K562 (cell line): ENCODE data around the gene GEMIN2. TPM values are rescaled to one million over a fixed set of nuclear protein-coding genes. Genes with fewer than 3 reads are reported as not detected.

ENCODE experiments used
- FOXK1 ChIP-seq: sonication (generic); formaldehyde crosslinking; IDR thresholded peaks from 2 replicates; pipeline ENCODE4 v1.8.0; 2022; ENCODE audit warnings: missing genetic modification reagents, mild to moderate bottlenecking, borderline replicate concordance
- FOXP1 ChIP-seq: sonication (generic); formaldehyde crosslinking; IDR thresholded peaks from 2 replicates; pipeline ENCODE4 v1.8.0; 2022; ENCODE audit warnings: mild to moderate bottlenecking, missing genetic modification reagents
- HMG20B ChIP-seq: fragments of 250-450 bp; sonication (Bioruptor Pico); IDR thresholded peaks from 2 replicates; pipeline ENCODE4 v1.5.0; 2021; ENCODE audit warnings: mild to moderate bottlenecking
- PML ChIP-seq: IDR thresholded peaks from 2 replicates; pipeline ENCODE4 v1.6.1; 2012; ENCODE audit warnings: low read length, inconsistent platforms
- POLR2AphosphoS5 ChIP-seq: IDR thresholded peaks from 2 replicates; pipeline ENCODE4 v1.6.1; 2011; ENCODE audit warnings: mild to moderate bottlenecking, low read depth, low read length, moderate library complexity; ENCODE audit not compliant: control insufficient read depth, insufficient read depth
- PTTG1 ChIP-seq: fragments of 450-650 bp; IDR thresholded peaks from 2 replicates; pipeline ENCODE4 v1.6.1; 2016; ENCODE audit warnings: low read depth, mild to moderate bottlenecking, missing genetic modification characterization, missing compliant biosample characterization
- SIN3B ChIP-seq: fragments of 450-650 bp; IDR thresholded peaks from 2 replicates; pipeline ENCODE4 v1.6.1; 2017; ENCODE audit warnings: low read depth, mild to moderate bottlenecking, moderate library complexity
- TGIF2 ChIP-seq: sonication (generic); formaldehyde crosslinking; IDR thresholded peaks from 2 replicates; pipeline ENCODE4 v1.8.1; 2022; ENCODE audit warnings: mild to moderate bottlenecking, missing genetic modification reagents, moderate library complexity
- ZBTB11 ChIP-seq, 3 experiments: fragments of 200-800 bp in 1 of 3; fragments of 250-450 bp in 1 of 3; fragments of 450-650 bp in 1 of 3; sonication (Bioruptor Pico) in 1 of 3; sonication (Bioruptor generic) in 1 of 3; formaldehyde crosslinking in 1 of 3; IDR thresholded peaks; 2 replicates each; pipeline versions ENCODE4 v1.6.1 to v1.8.0; 2016 to 2022; ENCODE audit warnings: mild to moderate bottlenecking in 2 of 3, missing genetic modification characterization in 2 of 3, missing compliant biosample characterization in 1 of 3, moderate library complexity in 1 of 3
- ZBTB40 ChIP-seq, 2 experiments: fragments of 450-650 bp in 1 of 2; sonication (generic) in 1 of 2; formaldehyde crosslinking in 1 of 2; IDR thresholded peaks; 2 replicates each; pipeline versions ENCODE4 v1.7.1 to v1.9.0; 2016 to 2022; ENCODE audit warnings: inconsistent platforms in 1 of 2, mild to moderate bottlenecking in 1 of 2, missing genetic modification reagents in 1 of 2
- ZNF449 ChIP-seq: fragments of 250-450 bp; sonication (Bioruptor Pico); IDR thresholded peaks from 2 replicates; pipeline ENCODE4 v1.8.0; 2022; ENCODE audit warnings: moderate library complexity, mild to moderate bottlenecking, inconsistent platforms
- ZNF79 ChIP-seq: fragments of 250-450 bp; sonication (Bioruptor Pico); IDR thresholded peaks from 2 replicates; pipeline ENCODE4 v1.4.0; 2020; ENCODE audit warnings: low read depth, mild to moderate bottlenecking, moderate library complexity
- polyA plus RNA-seq, 8 experiments: library from polyadenylated mRNA; depleted of rRNA in 4 of 8; stranded (reverse) in 5 of 8; unstranded in 3 of 8; fragments of >200 nt; fragmentation: Nextera tagmentation in 2 of 8; fragmentation: Illumina TruSeq in 1 of 8; extraction: Ambion mirVana in 2 of 8; extraction: Trizol in 1 of 8; gene quantifications; 2 replicates each; pipeline versions ENCODE4 v1.2.1 to v1.2.3, GENCODE V29; 2011 to 2014; ENCODE audit warnings: inconsistent platforms in 1 of 8, missing spikeins in 1 of 8
- total RNA-seq, 7 experiments: library from RNA; depleted of rRNA in 6 of 7; stranded (reverse); fragments of >200 nt in 6 of 7; fragmentation: Illumina TruSeq in 2 of 7; extraction: Trizol in 2 of 7; gene quantifications; 2 replicates each; pipeline versions ENCODE4 v1.2.1 to v1.2.3, GENCODE V29; 2011 to 2021; ENCODE audit warnings: low replicate concordance in 1 of 7

The GEMIN2 gene
- total and polyA plus RNA-seq, 9 of the 15 experiments (the other 6 are each of a cell fraction or from before 2014, with no cell fraction given), result 23.0 to 87.6 (median 45.5) TPM

- no peak for TF ChIP-seq PTTG1 (tag)
- no peak for TF ChIP-seq ZNF79
- TF ChIP-seq ZBTB11 (CRISPR knock-in tag; IDR thresholded peaks at IDR 0.05), result no peak
- TF ChIP-seq FOXK1, result no peak
- 0 out of 2 replicates have a peak, but pooled peaks have one; percentile 43 for TF ChIP-seq PML
- no peak for TF ChIP-seq ZBTB40 (IDR thresholded peaks at IDR 0.05)
- no peak for TF ChIP-seq ZBTB40 (CRISPR knock-in tag; IDR thresholded peaks at IDR 0.05)
- TF ChIP-seq FOXP1, result no peak
- TF ChIP-seq ZNF449 (CRISPR knock-in tag), result no peak
- peak; percentile 75 for TF ChIP-seq POLR2AphosphoS5
- no peak for TF ChIP-seq SIN3B
- no peak for TF ChIP-seq HMG20B
- no peak for TF ChIP-seq TGIF2 (CRISPR knock-in tag)
These were observed 31.3 kb downstream of the GEMIN2 start (continued) for GRCh38 chr14:39145266-39145966.
